ENCODE results near the gene DMRTC2. TPM values are rescaled to one million over a fixed set of nuclear protein-coding genes. Genes with fewer than 3 reads are reported as not detected.
A peak's percentile ranks its signal among the peaks of the same experiment; 100 is the strongest.

The DMRTC2 gene
- total RNA-seq, 1 experiment from 2014 or later = not detected

DNA sequence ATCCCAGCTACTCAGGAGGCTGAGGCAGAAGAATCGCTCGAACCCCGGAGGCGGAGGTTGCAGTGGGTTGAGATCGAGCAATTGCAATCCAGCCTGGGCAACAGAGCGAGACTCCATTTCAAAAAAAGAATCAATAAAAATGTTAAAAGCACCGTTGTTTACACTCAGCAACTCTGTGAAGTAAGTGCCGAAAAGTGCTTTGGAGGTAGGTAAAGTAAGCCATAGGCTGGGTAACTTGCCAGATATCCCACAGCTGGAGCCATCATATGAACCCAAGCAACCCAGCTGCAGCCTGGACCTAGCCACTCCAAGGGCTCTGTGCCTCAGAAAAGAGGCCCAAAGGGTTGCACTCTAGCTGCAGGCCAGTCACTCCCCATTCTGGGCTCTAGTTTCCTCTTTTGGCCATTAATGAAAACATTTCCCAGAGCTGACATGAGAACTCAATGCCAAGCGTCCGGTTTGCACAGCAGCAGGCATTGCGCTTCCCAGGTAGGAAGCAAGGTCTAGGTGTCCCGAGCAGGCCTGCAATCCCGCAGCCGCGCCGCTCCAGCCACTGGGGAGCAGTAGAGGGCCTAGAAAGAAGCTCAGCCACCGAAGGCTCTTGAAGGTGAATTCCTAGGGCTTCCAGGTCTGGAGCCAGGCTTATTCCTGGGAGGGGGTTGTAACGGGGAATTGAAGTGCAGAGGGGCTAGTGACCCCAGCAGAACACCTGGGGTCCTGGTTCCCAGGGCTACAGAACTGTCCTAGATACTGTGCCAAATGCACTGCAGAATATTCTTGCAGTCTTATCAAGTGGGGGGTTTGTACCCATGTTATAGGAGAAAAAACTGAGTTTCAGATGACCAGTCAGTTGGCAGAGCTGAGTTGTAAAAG is 28.2 kb downstream of the DMRTC2 start (continued):
- TF ChIP-seq NFATC4 (CRISPR knock-in tag; IDR thresholded peaks at IDR 0.05) (peak; percentile 90), JAZF1 (CRISPR knock-in tag; IDR thresholded peaks at IDR 0.05) (no peak), TEAD1 (CRISPR knock-in tag; IDR thresholded peaks at IDR 0.05) (peak; percentile 56; the same call in 1 of the 2 replicates), HMGA2 (CRISPR knock-in tag; IDR thresholded peaks at IDR 0.05) (no peak), ZNF396 (CRISPR knock-in tag; IDR thresholded peaks at IDR 0.05; ENCODE audit: borderline replicate concordance) (no peak), SP1 (CRISPR knock-in tag; conservative IDR thresholded peaks at IDR 0.05) (no peak), CREM (CRISPR knock-in tag; IDR thresholded peaks at IDR 0.05) (no peak), ETV6 (CRISPR knock-in tag; IDR thresholded peaks at IDR 0.05) (no peak; the same call in 1 of the 2 replicates), ZNF232 (CRISPR knock-in tag; IDR thresholded peaks at IDR 0.05) (no peak), ZNF263 (CRISPR knock-in tag; IDR thresholded peaks at IDR 0.05; ENCODE audit: low read depth) (no peak), ZNF423 (CRISPR knock-in tag; IDR thresholded peaks at IDR 0.05) (no peak)
- TF ChIP-seq, protein P1, sequence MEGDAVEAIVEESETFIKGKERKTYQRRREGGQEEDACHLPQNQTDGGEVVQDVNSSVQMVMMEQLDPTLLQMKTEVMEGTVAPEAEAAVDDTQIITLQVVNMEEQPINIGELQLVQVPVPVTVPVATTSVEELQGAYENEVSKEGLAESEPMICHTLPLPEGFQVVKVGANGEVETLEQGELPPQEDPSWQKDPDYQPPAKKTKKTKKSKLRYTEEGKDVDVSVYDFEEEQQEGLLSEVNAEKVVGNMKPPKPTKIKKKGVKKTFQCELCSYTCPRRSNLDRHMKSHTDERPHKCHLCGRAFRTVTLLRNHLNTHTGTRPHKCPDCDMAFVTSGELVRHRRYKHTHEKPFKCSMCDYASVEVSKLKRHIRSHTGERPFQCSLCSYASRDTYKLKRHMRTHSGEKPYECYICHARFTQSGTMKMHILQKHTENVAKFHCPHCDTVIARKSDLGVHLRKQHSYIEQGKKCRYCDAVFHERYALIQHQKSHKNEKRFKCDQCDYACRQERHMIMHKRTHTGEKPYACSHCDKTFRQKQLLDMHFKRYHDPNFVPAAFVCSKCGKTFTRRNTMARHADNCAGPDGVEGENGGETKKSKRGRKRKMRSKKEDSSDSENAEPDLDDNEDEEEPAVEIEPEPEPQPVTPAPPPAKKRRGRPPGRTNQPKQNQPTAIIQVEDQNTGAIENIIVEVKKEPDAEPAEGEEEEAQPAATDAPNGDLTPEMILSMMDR (IDR thresholded peaks at IDR 0.05) = peak; percentile 48; the same call in 1 of the 2 replicates
- TF ChIP-seq, protein P2, sequence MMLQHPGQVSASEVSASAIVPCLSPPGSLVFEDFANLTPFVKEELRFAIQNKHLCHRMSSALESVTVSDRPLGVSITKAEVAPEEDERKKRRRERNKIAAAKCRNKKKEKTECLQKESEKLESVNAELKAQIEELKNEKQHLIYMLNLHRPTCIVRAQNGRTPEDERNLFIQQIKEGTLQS (CRISPR knock-in tag; conservative IDR thresholded peaks at IDR 0.05) = no peak
- TF ChIP-seq, protein P3, sequence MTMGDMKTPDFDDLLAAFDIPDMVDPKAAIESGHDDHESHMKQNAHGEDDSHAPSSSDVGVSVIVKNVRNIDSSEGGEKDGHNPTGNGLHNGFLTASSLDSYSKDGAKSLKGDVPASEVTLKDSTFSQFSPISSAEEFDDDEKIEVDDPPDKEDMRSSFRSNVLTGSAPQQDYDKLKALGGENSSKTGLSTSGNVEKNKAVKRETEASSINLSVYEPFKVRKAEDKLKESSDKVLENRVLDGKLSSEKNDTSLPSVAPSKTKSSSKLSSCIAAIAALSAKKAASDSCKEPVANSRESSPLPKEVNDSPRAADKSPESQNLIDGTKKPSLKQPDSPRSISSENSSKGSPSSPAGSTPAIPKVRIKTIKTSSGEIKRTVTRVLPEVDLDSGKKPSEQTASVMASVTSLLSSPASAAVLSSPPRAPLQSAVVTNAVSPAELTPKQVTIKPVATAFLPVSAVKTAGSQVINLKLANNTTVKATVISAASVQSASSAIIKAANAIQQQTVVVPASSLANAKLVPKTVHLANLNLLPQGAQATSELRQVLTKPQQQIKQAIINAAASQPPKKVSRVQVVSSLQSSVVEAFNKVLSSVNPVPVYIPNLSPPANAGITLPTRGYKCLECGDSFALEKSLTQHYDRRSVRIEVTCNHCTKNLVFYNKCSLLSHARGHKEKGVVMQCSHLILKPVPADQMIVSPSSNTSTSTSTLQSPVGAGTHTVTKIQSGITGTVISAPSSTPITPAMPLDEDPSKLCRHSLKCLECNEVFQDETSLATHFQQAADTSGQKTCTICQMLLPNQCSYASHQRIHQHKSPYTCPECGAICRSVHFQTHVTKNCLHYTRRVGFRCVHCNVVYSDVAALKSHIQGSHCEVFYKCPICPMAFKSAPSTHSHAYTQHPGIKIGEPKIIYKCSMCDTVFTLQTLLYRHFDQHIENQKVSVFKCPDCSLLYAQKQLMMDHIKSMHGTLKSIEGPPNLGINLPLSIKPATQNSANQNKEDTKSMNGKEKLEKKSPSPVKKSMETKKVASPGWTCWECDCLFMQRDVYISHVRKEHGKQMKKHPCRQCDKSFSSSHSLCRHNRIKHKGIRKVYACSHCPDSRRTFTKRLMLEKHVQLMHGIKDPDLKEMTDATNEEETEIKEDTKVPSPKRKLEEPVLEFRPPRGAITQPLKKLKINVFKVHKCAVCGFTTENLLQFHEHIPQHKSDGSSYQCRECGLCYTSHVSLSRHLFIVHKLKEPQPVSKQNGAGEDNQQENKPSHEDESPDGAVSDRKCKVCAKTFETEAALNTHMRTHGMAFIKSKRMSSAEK (CRISPR knock-in tag; IDR thresholded peaks at IDR 0.05; ENCODE audit: borderline replicate concordance) = peak; percentile 90
- TF ChIP-seq, protein P4, sequence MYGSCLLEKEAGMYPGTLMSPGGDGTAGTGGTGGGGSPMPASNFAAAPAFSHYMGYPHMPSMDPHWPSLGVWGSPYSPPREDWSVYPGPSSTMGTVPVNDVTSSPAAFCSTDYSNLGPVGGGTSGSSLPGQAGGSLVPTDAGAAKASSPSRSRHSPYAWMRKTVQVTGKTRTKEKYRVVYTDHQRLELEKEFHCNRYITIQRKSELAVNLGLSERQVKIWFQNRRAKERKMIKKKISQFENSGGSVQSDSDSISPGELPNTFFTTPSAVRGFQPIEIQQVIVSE (CRISPR knock-in tag; IDR thresholded peaks at IDR 0.05; ENCODE audit: borderline replicate concordance) = 0 out of 2 replicates have a peak, but pooled peaks have one; percentile 1
- TF ChIP-seq, protein P5, sequence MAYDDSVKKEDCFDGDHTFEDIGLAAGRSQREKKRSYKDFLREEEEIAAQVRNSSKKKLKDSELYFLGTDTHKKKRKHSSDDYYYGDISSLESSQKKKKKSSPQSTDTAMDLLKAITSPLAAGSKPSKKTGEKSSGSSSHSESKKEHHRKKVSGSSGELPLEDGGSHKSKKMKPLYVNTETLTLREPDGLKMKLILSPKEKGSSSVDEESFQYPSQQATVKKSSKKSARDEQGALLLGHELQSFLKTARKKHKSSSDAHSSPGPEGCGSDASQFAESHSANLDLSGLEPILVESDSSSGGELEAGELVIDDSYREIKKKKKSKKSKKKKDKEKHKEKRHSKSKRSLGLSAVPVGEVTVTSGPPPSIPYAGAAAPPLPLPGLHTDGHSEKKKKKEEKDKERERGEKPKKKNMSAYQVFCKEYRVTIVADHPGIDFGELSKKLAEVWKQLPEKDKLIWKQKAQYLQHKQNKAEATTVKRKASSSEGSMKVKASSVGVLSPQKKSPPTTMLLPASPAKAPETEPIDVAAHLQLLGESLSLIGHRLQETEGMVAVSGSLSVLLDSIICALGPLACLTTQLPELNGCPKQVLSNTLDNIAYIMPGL (CRISPR knock-in tag; IDR thresholded peaks at IDR 0.05) = no peak
- TF ChIP-seq, protein P6, sequence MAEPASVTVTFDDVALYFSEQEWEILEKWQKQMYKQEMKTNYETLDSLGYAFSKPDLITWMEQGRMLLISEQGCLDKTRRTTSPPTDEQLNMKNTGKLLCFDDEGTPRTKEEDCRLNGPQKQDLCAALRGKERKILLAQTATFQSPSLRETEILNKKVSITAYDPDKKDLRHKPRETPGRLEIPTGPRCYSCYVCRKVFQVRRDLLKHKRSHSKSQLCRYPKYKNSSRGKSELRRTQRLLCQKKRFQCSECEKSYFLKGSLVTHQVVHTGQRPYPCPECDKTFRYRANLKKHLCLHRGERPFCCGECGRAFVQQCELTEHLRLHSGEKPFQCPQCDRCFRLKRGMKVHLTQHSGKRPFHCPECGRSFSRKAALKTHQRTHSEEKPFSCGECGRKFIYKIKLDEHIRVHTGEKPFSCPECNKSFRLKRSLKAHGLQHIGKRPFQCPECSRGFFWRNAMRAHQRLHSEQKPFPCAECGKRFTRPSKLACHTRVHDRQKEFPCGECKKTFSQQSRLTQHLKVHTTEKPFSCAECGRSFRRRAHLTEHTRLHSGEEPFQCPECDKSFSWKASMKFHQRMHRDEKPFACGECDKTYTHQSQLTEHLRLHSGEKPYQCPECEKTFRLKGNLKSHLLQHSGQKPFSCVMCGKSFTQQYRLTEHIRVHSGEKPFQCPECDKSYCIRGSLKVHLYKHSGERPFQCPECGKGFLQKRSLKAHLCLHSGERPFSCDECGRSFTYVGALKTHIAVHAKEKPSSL (CRISPR knock-in tag; conservative IDR thresholded peaks at IDR 0.05) = peak; percentile 92; the same call in 1 of the 2 replicates
- TF ChIP-seq, protein P7, sequence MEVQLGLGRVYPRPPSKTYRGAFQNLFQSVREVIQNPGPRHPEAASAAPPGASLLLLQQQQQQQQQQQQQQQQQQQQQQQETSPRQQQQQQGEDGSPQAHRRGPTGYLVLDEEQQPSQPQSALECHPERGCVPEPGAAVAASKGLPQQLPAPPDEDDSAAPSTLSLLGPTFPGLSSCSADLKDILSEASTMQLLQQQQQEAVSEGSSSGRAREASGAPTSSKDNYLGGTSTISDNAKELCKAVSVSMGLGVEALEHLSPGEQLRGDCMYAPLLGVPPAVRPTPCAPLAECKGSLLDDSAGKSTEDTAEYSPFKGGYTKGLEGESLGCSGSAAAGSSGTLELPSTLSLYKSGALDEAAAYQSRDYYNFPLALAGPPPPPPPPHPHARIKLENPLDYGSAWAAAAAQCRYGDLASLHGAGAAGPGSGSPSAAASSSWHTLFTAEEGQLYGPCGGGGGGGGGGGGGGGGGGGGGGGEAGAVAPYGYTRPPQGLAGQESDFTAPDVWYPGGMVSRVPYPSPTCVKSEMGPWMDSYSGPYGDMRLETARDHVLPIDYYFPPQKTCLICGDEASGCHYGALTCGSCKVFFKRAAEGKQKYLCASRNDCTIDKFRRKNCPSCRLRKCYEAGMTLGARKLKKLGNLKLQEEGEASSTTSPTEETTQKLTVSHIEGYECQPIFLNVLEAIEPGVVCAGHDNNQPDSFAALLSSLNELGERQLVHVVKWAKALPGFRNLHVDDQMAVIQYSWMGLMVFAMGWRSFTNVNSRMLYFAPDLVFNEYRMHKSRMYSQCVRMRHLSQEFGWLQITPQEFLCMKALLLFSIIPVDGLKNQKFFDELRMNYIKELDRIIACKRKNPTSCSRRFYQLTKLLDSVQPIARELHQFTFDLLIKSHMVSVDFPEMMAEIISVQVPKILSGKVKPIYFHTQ (CRISPR knock-in tag; IDR thresholded peaks at IDR 0.05) = peak; percentile 95
- TF ChIP-seq, protein P8, sequence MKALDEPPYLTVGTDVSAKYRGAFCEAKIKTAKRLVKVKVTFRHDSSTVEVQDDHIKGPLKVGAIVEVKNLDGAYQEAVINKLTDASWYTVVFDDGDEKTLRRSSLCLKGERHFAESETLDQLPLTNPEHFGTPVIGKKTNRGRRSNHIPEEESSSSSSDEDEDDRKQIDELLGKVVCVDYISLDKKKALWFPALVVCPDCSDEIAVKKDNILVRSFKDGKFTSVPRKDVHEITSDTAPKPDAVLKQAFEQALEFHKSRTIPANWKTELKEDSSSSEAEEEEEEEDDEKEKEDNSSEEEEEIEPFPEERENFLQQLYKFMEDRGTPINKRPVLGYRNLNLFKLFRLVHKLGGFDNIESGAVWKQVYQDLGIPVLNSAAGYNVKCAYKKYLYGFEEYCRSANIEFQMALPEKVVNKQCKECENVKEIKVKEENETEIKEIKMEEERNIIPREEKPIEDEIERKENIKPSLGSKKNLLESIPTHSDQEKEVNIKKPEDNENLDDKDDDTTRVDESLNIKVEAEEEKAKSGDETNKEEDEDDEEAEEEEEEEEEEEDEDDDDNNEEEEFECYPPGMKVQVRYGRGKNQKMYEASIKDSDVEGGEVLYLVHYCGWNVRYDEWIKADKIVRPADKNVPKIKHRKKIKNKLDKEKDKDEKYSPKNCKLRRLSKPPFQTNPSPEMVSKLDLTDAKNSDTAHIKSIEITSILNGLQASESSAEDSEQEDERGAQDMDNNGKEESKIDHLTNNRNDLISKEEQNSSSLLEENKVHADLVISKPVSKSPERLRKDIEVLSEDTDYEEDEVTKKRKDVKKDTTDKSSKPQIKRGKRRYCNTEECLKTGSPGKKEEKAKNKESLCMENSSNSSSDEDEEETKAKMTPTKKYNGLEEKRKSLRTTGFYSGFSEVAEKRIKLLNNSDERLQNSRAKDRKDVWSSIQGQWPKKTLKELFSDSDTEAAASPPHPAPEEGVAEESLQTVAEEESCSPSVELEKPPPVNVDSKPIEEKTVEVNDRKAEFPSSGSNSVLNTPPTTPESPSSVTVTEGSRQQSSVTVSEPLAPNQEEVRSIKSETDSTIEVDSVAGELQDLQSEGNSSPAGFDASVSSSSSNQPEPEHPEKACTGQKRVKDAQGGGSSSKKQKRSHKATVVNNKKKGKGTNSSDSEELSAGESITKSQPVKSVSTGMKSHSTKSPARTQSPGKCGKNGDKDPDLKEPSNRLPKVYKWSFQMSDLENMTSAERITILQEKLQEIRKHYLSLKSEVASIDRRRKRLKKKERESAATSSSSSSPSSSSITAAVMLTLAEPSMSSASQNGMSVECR (CRISPR knock-in tag; IDR thresholded peaks at IDR 0.05; ENCODE audit: borderline replicate concordance) = no peak
